ENCODE results near the gene TBX19. TPM values are rescaled to one million over a fixed set of nuclear protein-coding genes. Genes with fewer than 3 reads are reported as not detected.

TBX19 gene
- total RNA-seq, 2 donors from 2014 or later, result 2.2 to 2.5 TPM

DNA sequence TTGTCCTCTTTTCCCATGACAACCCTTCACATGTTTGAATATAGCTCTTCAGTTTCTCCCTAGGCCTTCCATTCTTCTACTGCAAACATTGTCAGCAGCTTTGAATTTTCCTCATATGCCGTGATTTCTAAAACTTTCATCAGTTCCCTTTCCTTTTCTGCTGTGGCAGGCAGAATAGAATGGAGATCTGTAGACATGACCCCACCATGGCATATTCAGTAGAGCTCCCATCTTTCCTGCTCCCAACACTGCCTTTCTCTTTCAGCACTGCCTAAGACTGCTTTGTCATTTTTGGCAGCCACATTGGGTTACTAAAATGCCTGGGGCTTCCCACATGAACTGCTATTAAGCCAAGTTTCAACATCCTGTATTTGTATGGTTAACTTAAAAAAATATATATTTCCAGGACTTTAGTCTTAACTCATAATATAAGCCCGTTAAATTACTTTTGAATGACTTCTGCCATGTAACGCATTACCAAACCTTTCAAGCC lies 60.9 kb downstream of the TBX19 start:
- no peak overlapping the region for H3K9ac ChIP-seq (ENCODE audit: extremely low read depth, low read length, poor library complexity, severe bottlenecking)
- WGBS, 2 experiments (ENCODE audit: insufficient coverage in 1 of 2, insufficient read length in 1 of 2), result 93 to 96% methylated on average over 3 of the region's 3 CpGs
- no peaks in the 10 kb centered on the region for H3K4me1 ChIP-seq (ENCODE audit: control insufficient read depth, insufficient read depth, low read length)
- no peaks in the 10 kb centered on the region for H3K27me3 ChIP-seq (ENCODE audit: control insufficient read depth, insufficient read depth, low read length, poor library complexity, severe bottlenecking)
- H3K4me1 Mint-ChIP-seq, result no peaks in the 10 kb centered on the region
- no peak overlapping the region for H3K27ac ChIP-seq (ENCODE audit: low read depth, low read length)
- H3K27me3 Mint-ChIP-seq (ENCODE audit: insufficient read depth), result peaks cover 20% of the 10 kb centered on the region
- no peak overlapping the region for H3K27ac Mint-ChIP-seq
- H3K36me3 Mint-ChIP-seq (ENCODE audit: low read depth), result no peaks in the 10 kb centered on the region
- no peaks in the 10 kb centered on the region for H3K9me3 Mint-ChIP-seq
- H3K4me3 ChIP-seq (ENCODE audit: low read length), result no peak overlapping the region
- no peaks in the 10 kb centered on the region for H3K36me3 ChIP-seq (ENCODE audit: control insufficient read depth, insufficient read depth, low read length)
- no peaks in the 10 kb centered on the region for H3K9me3 ChIP-seq (ENCODE audit: control insufficient read depth, low read length)
- TF ChIP-seq, protein P1, sequence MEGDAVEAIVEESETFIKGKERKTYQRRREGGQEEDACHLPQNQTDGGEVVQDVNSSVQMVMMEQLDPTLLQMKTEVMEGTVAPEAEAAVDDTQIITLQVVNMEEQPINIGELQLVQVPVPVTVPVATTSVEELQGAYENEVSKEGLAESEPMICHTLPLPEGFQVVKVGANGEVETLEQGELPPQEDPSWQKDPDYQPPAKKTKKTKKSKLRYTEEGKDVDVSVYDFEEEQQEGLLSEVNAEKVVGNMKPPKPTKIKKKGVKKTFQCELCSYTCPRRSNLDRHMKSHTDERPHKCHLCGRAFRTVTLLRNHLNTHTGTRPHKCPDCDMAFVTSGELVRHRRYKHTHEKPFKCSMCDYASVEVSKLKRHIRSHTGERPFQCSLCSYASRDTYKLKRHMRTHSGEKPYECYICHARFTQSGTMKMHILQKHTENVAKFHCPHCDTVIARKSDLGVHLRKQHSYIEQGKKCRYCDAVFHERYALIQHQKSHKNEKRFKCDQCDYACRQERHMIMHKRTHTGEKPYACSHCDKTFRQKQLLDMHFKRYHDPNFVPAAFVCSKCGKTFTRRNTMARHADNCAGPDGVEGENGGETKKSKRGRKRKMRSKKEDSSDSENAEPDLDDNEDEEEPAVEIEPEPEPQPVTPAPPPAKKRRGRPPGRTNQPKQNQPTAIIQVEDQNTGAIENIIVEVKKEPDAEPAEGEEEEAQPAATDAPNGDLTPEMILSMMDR (conservative IDR thresholded peaks at IDR 0.05), result no peak
- DNase-seq, result no peak
- no peak overlapping the region for H3K4me3 Mint-ChIP-seq

DNA sequence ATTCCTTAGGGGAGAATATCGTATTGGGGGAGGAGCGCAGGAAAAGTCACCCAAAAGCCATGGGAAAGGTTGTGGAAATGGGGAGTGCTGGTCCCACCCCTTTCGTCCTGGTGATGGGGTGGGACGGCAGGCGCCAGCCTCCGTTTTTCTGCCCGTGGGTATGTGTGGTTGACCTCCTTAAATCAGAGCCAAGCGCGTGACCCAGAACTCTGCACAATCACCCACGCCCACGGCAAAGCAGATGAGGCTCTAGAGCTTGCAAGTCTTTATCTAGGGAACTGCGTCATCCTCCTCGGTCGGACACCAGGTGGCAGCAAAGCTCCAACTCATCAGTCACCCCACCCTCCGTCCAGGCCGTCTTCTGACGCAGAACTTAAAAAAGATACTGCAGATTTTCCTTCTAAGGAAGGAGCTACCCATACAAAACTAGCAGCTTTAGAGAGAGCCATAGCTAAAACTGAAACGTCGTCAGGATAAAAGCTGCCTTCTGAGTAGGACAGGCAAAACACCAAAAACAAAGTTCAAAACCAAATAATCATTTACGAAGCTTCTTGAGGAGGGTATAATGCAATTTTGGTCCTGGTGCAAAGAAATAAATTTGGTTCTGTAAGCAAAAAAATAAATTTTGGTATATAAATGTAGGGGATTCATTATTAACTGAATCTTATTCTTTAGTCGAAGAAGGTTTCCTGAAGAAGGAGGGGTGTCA lies 62.0 kb downstream of the TBX19 start:
- Mint-ChIP-seq H3K27me3 (ENCODE audit: insufficient read depth) (peaks cover 22% of the 10 kb centered on the region), H3K4me3 (peak overlapping the region; percentile 40), H3K9me3 (peaks cover 2% of the 10 kb centered on the region), H3K27ac (no peak overlapping the region), H3K36me3 (ENCODE audit: low read depth) (no peaks in the 10 kb centered on the region), H3K4me1 (no peaks in the 10 kb centered on the region)
- peaks cover 3% of the 10 kb centered on the region for H3K9me3 ChIP-seq (ENCODE audit: control insufficient read depth, low read length)
- H3K27me3 ChIP-seq (ENCODE audit: control insufficient read depth, insufficient read depth, low read length, poor library complexity, severe bottlenecking), result no peaks in the 10 kb centered on the region
- no peaks in the 10 kb centered on the region for H3K36me3 ChIP-seq (ENCODE audit: control insufficient read depth, insufficient read depth, low read length)
- H3K4me3 ChIP-seq (ENCODE audit: low read length), result no peak overlapping the region
- H3K4me1 ChIP-seq (ENCODE audit: control insufficient read depth, insufficient read depth, low read length), result no peaks in the 10 kb centered on the region
- WGBS, 2 experiments (ENCODE audit: insufficient coverage in 1 of 2, insufficient read length in 1 of 2), result 14 to 20% methylated on average over 15 to 21 of the region's 21 CpGs
- TF ChIP-seq, protein P1 (conservative IDR thresholded peaks at IDR 0.05), result peak; percentile 92
- no peak overlapping the region for H3K27ac ChIP-seq (ENCODE audit: low read depth, low read length)
- H3K9ac ChIP-seq (ENCODE audit: extremely low read depth, low read length, poor library complexity, severe bottlenecking), result no peak overlapping the region
- DNase-seq, result peak; percentile 93

DNA sequence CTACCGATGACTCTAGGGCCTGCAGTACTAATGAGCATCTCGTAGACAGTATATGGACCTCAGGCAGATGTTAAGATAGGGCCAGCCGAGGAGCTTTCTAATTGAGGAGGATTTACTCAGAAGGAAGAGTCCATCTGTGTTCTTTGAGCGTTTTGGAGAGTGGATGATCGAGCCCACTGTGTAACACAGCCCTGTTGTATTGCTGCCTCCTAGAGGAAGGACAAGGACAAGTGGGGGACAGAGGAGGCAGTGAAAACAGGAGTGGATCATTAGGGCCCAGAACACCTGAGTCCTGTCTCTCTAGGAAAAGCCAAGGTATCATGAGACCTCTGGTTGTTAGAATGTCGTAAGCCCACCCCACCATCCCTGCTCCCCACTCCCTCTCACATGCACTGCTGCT lies 62.9 kb downstream of the TBX19 start:
- H3K4me3 Mint-ChIP-seq, result no peak overlapping the region

More for the DNA sequence above, 62.9 kb downstream of the TBX19 start:
- no peaks in the 10 kb centered on the region for H3K4me1 Mint-ChIP-seq
- no peak overlapping the region for H3K9ac ChIP-seq (ENCODE audit: extremely low read depth, low read length, poor library complexity, severe bottlenecking)
- no peak overlapping the region for H3K4me3 ChIP-seq (ENCODE audit: low read length)
- no peak for DNase-seq
- no peaks in the 10 kb centered on the region for H3K36me3 Mint-ChIP-seq (ENCODE audit: low read depth)
- H3K36me3 ChIP-seq (ENCODE audit: control insufficient read depth, insufficient read depth, low read length), result no peaks in the 10 kb centered on the region
- no peaks in the 10 kb centered on the region for H3K4me1 ChIP-seq (ENCODE audit: control insufficient read depth, insufficient read depth, low read length)
- H3K27me3 ChIP-seq (ENCODE audit: control insufficient read depth, insufficient read depth, low read length, poor library complexity, severe bottlenecking), result no peaks in the 10 kb centered on the region
- TF ChIP-seq, protein P1 (conservative IDR thresholded peaks at IDR 0.05), result peak; percentile 60
- peaks cover 9% of the 10 kb centered on the region for H3K9me3 Mint-ChIP-seq
- H3K9me3 ChIP-seq (ENCODE audit: control insufficient read depth, low read length), result peaks cover 5% of the 10 kb centered on the region
- peaks cover 19% of the 10 kb centered on the region for H3K27me3 Mint-ChIP-seq (ENCODE audit: insufficient read depth)
- no peak overlapping the region for H3K27ac Mint-ChIP-seq
- no peak overlapping the region for H3K27ac ChIP-seq (ENCODE audit: low read depth, low read length)
- 83 to 87% methylated on average over 3 to 6 of the region's 6 CpGs for WGBS, 2 experiments (ENCODE audit: insufficient coverage in 1 of 2, insufficient read length in 1 of 2)

All from endodermal cell (in vitro differentiated cells).